Measurements from ENCODE around the gene TXNDC8. TPM values are rescaled to one million over a fixed set of nuclear protein-coding genes. Genes with fewer than 3 reads are reported as not detected.

Gene TXNDC8
- total RNA-seq, 1 donor from 2014 or later: not detected

GRCh38 chr9:110309681-110310080 lies 28.0 kb downstream of the TXNDC8 start:
- H3K27me3 ChIP-seq (ENCODE audit: insufficient read depth, low read length): no peaks in the 10 kb centered on the region
- DNase-seq (ENCODE audit: low read depth) (no peak), FAIRE-seq (no peak)

DNA sequence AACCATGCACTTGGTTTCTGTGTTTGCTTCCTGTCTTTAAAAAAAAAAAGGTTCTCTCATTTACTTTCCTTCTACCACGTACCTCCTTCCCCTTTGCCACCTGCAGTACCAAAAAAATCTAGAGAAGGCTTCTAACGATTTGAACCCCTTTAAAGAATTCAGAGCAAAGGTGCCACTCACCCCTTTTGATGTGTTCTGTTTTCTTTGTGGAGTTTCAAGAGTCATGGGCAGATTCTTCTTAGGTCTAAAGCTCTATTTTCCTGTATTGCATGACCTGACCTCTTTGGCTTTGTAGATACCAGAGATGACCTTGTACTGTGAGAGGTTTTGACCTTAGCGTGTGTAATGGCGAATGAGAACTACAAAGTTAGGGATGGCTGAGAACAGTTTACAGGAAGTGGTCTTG lies 29.0 kb downstream of the TXNDC8 start:
- Mint-ChIP-seq H3K4me3 (ENCODE audit: unreplicated experiment) (no peak overlapping the region), H3K27me3 (ENCODE audit: low read depth, unreplicated experiment) (no peaks in the 10 kb centered on the region), H3K36me3 (ENCODE audit: low read depth, unreplicated experiment) (no peaks in the 10 kb centered on the region), H3K9me3 (ENCODE audit: unreplicated experiment) (no peaks in the 10 kb centered on the region), H3K4me1 (ENCODE audit: low read depth, unreplicated experiment) (no peaks in the 10 kb centered on the region), H3K27ac (ENCODE audit: unreplicated experiment) (no peak overlapping the region)
- DNase-seq (ENCODE audit: low read depth) (no peak), FAIRE-seq (no peak)
- no peaks in the 10 kb centered on the region for H3K79me2 ChIP-seq (ENCODE audit: insufficient read depth, low read length)
- H3K9me3 ChIP-seq (ENCODE audit: insufficient read depth, low read depth, low read length): no peaks in the 10 kb centered on the region
- H3K27me3 ChIP-seq (ENCODE audit: insufficient read depth, low read length): no peaks in the 10 kb centered on the region
- no peak overlapping the region for H2AFZ ChIP-seq (ENCODE audit: low read depth, low read length)
- TF ChIP-seq EZH2 (IDR thresholded peaks at IDR 0.05; ENCODE audit: insufficient read depth, low read length): no peak
- TF ChIP-seq, protein P1, sequence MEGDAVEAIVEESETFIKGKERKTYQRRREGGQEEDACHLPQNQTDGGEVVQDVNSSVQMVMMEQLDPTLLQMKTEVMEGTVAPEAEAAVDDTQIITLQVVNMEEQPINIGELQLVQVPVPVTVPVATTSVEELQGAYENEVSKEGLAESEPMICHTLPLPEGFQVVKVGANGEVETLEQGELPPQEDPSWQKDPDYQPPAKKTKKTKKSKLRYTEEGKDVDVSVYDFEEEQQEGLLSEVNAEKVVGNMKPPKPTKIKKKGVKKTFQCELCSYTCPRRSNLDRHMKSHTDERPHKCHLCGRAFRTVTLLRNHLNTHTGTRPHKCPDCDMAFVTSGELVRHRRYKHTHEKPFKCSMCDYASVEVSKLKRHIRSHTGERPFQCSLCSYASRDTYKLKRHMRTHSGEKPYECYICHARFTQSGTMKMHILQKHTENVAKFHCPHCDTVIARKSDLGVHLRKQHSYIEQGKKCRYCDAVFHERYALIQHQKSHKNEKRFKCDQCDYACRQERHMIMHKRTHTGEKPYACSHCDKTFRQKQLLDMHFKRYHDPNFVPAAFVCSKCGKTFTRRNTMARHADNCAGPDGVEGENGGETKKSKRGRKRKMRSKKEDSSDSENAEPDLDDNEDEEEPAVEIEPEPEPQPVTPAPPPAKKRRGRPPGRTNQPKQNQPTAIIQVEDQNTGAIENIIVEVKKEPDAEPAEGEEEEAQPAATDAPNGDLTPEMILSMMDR (IDR thresholded peaks at IDR 0.05; ENCODE audit: insufficient read depth, low read depth, low read length): no peak
- H3K36me3 ChIP-seq (ENCODE audit: insufficient read depth, low read length): no peaks in the 10 kb centered on the region
- no peaks in the 10 kb centered on the region for H3K4me1 ChIP-seq (ENCODE audit: insufficient read depth, low read length)
- H4K20me1 ChIP-seq (ENCODE audit: insufficient read depth, low read length): no peaks in the 10 kb centered on the region
- no peak overlapping the region for H3K4me3 ChIP-seq (ENCODE audit: insufficient read depth, low read depth, low read length)
- H3K9ac ChIP-seq (ENCODE audit: low read length): no peak overlapping the region
- H3K4me2 ChIP-seq (ENCODE audit: low read length): no peak overlapping the region
- no peak overlapping the region for H3K27ac ChIP-seq (ENCODE audit: low read depth, low read length)

More at GRCh38 chr9:110309681-110310080, 28.0 kb downstream of the TXNDC8 start:
- Histone ChIP-seq H2AFZ (ENCODE audit: low read depth, low read length) (no peak overlapping the region), H3K36me3 (ENCODE audit: insufficient read depth, low read length) (no peaks in the 10 kb centered on the region), H3K4me3 (ENCODE audit: insufficient read depth, low read depth, low read length) (no peak overlapping the region), H3K79me2 (ENCODE audit: insufficient read depth, low read length) (no peaks in the 10 kb centered on the region), H3K9ac (ENCODE audit: low read length) (no peak overlapping the region), H3K4me1 (ENCODE audit: insufficient read depth, low read length) (no peaks in the 10 kb centered on the region), H4K20me1 (ENCODE audit: insufficient read depth, low read length) (no peaks in the 10 kb centered on the region), H3K4me2 (ENCODE audit: low read length) (no peak overlapping the region), H3K9me3 (ENCODE audit: insufficient read depth, low read depth, low read length) (no peaks in the 10 kb centered on the region), H3K27ac (ENCODE audit: low read depth, low read length) (no peak overlapping the region)
- no peak overlapping the region for H3K4me3 Mint-ChIP-seq (ENCODE audit: unreplicated experiment)
- H3K9me3 Mint-ChIP-seq (ENCODE audit: unreplicated experiment): no peaks in the 10 kb centered on the region
- no peak overlapping the region for H3K27ac Mint-ChIP-seq (ENCODE audit: unreplicated experiment)
- no peak for TF ChIP-seq EZH2 (IDR thresholded peaks at IDR 0.05; ENCODE audit: insufficient read depth, low read length)
- TF ChIP-seq, protein P1 (IDR thresholded peaks at IDR 0.05; ENCODE audit: insufficient read depth, low read depth, low read length): no peak
- H3K36me3 Mint-ChIP-seq (ENCODE audit: low read depth, unreplicated experiment): no peaks in the 10 kb centered on the region
- no peaks in the 10 kb centered on the region for H3K27me3 Mint-ChIP-seq (ENCODE audit: low read depth, unreplicated experiment)
- no peaks in the 10 kb centered on the region for H3K4me1 Mint-ChIP-seq (ENCODE audit: low read depth, unreplicated experiment)

- Mint-ChIP-seq H3K27ac (ENCODE audit: unreplicated experiment) (no peak overlapping the region), H3K4me1 (ENCODE audit: low read depth, unreplicated experiment) (peaks cover 5% of the 10 kb centered on the region), H3K4me3 (ENCODE audit: unreplicated experiment) (no peak overlapping the region), H3K9me3 (ENCODE audit: unreplicated experiment) (no peaks in the 10 kb centered on the region), H3K27me3 (ENCODE audit: low read depth, unreplicated experiment) (no peaks in the 10 kb centered on the region), H3K36me3 (ENCODE audit: low read depth, unreplicated experiment) (no peaks in the 10 kb centered on the region)
- Histone ChIP-seq H3K79me2 (ENCODE audit: insufficient read depth, low read length) (no peaks in the 10 kb centered on the region), H3K9me3 (ENCODE audit: insufficient read depth, low read depth, low read length) (no peaks in the 10 kb centered on the region), H3K9ac (ENCODE audit: low read length) (no peak overlapping the region), H3K4me2 (ENCODE audit: low read length) (no peak overlapping the region), H3K27me3 (ENCODE audit: insufficient read depth, low read length) (no peaks in the 10 kb centered on the region), H3K4me3 (ENCODE audit: insufficient read depth, low read depth, low read length) (no peak overlapping the region), H3K27ac (ENCODE audit: low read depth, low read length) (no peak overlapping the region), H3K4me1 (ENCODE audit: insufficient read depth, low read length) (no peaks in the 10 kb centered on the region), H4K20me1 (ENCODE audit: insufficient read depth, low read length) (no peaks in the 10 kb centered on the region), H3K36me3 (ENCODE audit: insufficient read depth, low read length) (no peaks in the 10 kb centered on the region), H2AFZ (ENCODE audit: low read depth, low read length) (no peak overlapping the region)
- DNase-seq (ENCODE audit: low read depth): no peak
- TF ChIP-seq, protein P1 (IDR thresholded peaks at IDR 0.05; ENCODE audit: insufficient read depth, low read depth, low read length): no peak
- no peak for TF ChIP-seq EZH2 (IDR thresholded peaks at IDR 0.05; ENCODE audit: insufficient read depth, low read length)
- no peak for FAIRE-seq
Observed at GRCh38 chr9:110307191-110307590, 30.5 kb downstream of the TXNDC8 start.
